WTC11 (cell line): ENCODE data around the gene GNAS. TPM values are rescaled to one million over a fixed set of nuclear protein-coding genes. Genes with fewer than 3 reads are reported as not detected.

Experiments used
- ATAC-seq: fragments of 200-7000 bp; cut with Tn5 transposase; 2 replicates; pipeline ENCODE4 v1.10.0; 2021; ENCODE audit warnings: mild to moderate bottlenecking, moderate library complexity
- CTCF ChIA-PET: fragments of 300-600 bp; sonication (Branson Sonifier 250); formaldehyde crosslinking; loops from one replicate; lab custom pipeline; 2021; ENCODE audit warnings: antibody characterized with exemption; lab: Charles Lee
- POLR2A ChIA-PET: fragments of 350-600 bp; sonication (Branson Sonifier 250); formaldehyde crosslinking; loops from one replicate; lab custom pipeline; 2021; ENCODE audit warnings: antibody characterized with exemption; lab: Charles Lee
- DNase-seq: peaks from one replicate; pipeline ENCODE4 v3.0.0; 2021; ENCODE audit warnings: low spot score
- H3K27ac Mint-ChIP-seq: 2 replicates; pipeline ENCODE4 v1.8.0; 2021; ENCODE audit warnings: mixed read lengths
- H3K27me3 Mint-ChIP-seq: 2 replicates; pipeline ENCODE4 v1.8.0; 2021; ENCODE audit warnings: low read depth, mild to moderate bottlenecking, moderate library complexity, mixed read lengths
- H3K36me3 Mint-ChIP-seq: 2 replicates; pipeline ENCODE4 v1.8.0; 2021; ENCODE audit warnings: mixed read lengths
- H3K4me1 Mint-ChIP-seq: 2 replicates; pipeline ENCODE4 v1.8.0; 2022; ENCODE audit warnings: mixed read lengths
- H3K4me3 Mint-ChIP-seq: 2 replicates; pipeline ENCODE4 v1.8.0; 2021; ENCODE audit warnings: mild to moderate bottlenecking, moderate library complexity, mixed read lengths
- H3K9me3 Mint-ChIP-seq: 2 replicates; pipeline ENCODE4 v1.8.0; 2021; ENCODE audit warnings: mixed read lengths
- ATF3 ChIP-seq: sonication (generic); formaldehyde crosslinking; conservative IDR thresholded peaks from 2 replicates; pipeline ENCODE4 v1.8.1; 2022; ENCODE audit warnings: mild to moderate bottlenecking, missing genetic modification reagents
- CDX4 ChIP-seq: fragments of 250-450 bp; sonication (Bioruptor Pico); IDR thresholded peaks from 2 replicates; pipeline ENCODE4 v1.9.0; 2021; ENCODE audit warnings: moderate library complexity, mild to moderate bottlenecking, inconsistent platforms, borderline replicate concordance
- CREB1 ChIP-seq: sonication (generic); formaldehyde crosslinking; IDR thresholded peaks from 2 replicates; pipeline ENCODE4 v1.8.0; 2023; ENCODE audit warnings: mild to moderate bottlenecking, missing genetic modification reagents
- E2F4 ChIP-seq: sonication (generic); formaldehyde crosslinking; IDR thresholded peaks from 2 replicates; pipeline ENCODE4 v1.8.1; 2022; ENCODE audit warnings: low read depth, mild to moderate bottlenecking, moderate library complexity, missing genetic modification reagents, borderline replicate concordance
- E2F5 ChIP-seq: sonication (generic); formaldehyde crosslinking; IDR thresholded peaks from 2 replicates; pipeline ENCODE4 v1.8.1; 2022; ENCODE audit warnings: mild to moderate bottlenecking, moderate library complexity, missing genetic modification reagents
- FOXP4 ChIP-seq: sonication (generic); formaldehyde crosslinking; IDR thresholded peaks from 2 replicates; pipeline ENCODE4 v1.8.0; 2022; ENCODE audit warnings: mild to moderate bottlenecking, missing genetic modification reagents
- GABPB1 ChIP-seq: sonication (generic); formaldehyde crosslinking; IDR thresholded peaks from 2 replicates; pipeline ENCODE4 v1.8.1; 2023; ENCODE audit warnings: mild to moderate bottlenecking, missing genetic modification reagents
- HMGA2 ChIP-seq: fragments of 250-450 bp; sonication (Bioruptor Pico); IDR thresholded peaks from 2 replicates; pipeline ENCODE4 v1.4.0; 2021; ENCODE audit warnings: mild to moderate bottlenecking, moderate library complexity
- IRF2 ChIP-seq: sonication (generic); formaldehyde crosslinking; IDR thresholded peaks from 2 replicates; pipeline ENCODE4 v1.8.0; 2022; ENCODE audit warnings: low read depth, missing genetic modification reagents, borderline replicate concordance
- RELA ChIP-seq: sonication (generic); formaldehyde crosslinking; IDR thresholded peaks from 2 replicates; pipeline ENCODE4 v1.8.1; 2022; ENCODE audit warnings: missing genetic modification reagents, mild to moderate bottlenecking, borderline replicate concordance
- SP1 ChIP-seq: sonication (generic); formaldehyde crosslinking; conservative IDR thresholded peaks from 2 replicates; pipeline ENCODE4 v1.8.1; 2022; ENCODE audit warnings: missing genetic modification reagents
- USF1 ChIP-seq: sonication (generic); formaldehyde crosslinking; IDR thresholded peaks from 2 replicates; pipeline ENCODE4 v1.8.0; 2022; ENCODE audit warnings: mild to moderate bottlenecking, missing genetic modification reagents
- ZMAT4 ChIP-seq: fragments of 250-450 bp; sonication (Bioruptor Pico); IDR thresholded peaks from 2 replicates; pipeline ENCODE4 v1.9.0; 2021; ENCODE audit warnings: mild to moderate bottlenecking
- ZNF281 ChIP-seq: sonication (generic); formaldehyde crosslinking; IDR thresholded peaks from 2 replicates; pipeline ENCODE4 v1.8.0; 2023; ENCODE audit warnings: mild to moderate bottlenecking, missing genetic modification reagents
- ZNF532 ChIP-seq: fragments of 250-450 bp; sonication (Bioruptor Pico); IDR thresholded peaks from 2 replicates; pipeline ENCODE4 v1.9.0; 2021; ENCODE audit warnings: mild to moderate bottlenecking, borderline replicate concordance
- total RNA-seq: library from RNA; stranded (reverse); gene quantifications from 3 replicates; pipeline ENCODE4 v1.2.3, GENCODE V29; 2021

The GNAS gene
- total RNA-seq, 1 experiment from 2014 or later = 868 TPM

GRCh38 chr20:58918621-58919020, 66.1 kb downstream of the GNAS start (continued):
- TF ChIP-seq ZNF532 (CRISPR knock-in tag) (no peak), SP1 (CRISPR knock-in tag) (no peak)

- ATAC-seq (no peak), DNase-seq (no peak)
- POLR2A ChIA-PET = no interaction called here
- Mint-ChIP-seq H3K27me3 (peaks cover 20% of the 10 kb centered on the region), H3K36me3 (no peaks in the 10 kb centered on the region; the same call in 1 of the 2 replicates), H3K9me3 (peaks cover 9% of the 10 kb centered on the region), H3K4me1 (peaks cover 4% of the 10 kb centered on the region), H3K27ac (no peak overlapping the region), H3K4me3 (no peak overlapping the region)
- CTCF ChIA-PET = no interaction called here
- no peak for TF ChIP-seq GABPB1
- TF ChIP-seq RELA = no peak
- no peak for TF ChIP-seq IRF2 (CRISPR knock-in tag)
- TF ChIP-seq ATF3 = no peak
- no peak for TF ChIP-seq E2F4
- no peak for TF ChIP-seq CDX4 (CRISPR knock-in tag)
- no peak for TF ChIP-seq SP1 (CRISPR knock-in tag)
- no peak for TF ChIP-seq CREB1 (CRISPR knock-in tag)
- TF ChIP-seq ZNF281 (CRISPR knock-in tag) = no peak
- no peak for TF ChIP-seq HMGA2
- TF ChIP-seq ZMAT4 (CRISPR knock-in tag) = no peak
- TF ChIP-seq USF1 = no peak
- TF ChIP-seq E2F5 (CRISPR knock-in tag) = no peak
- no peak for TF ChIP-seq FOXP4 (CRISPR knock-in tag)
Measured at GRCh38 chr20:58921564-58921963, 69.0 kb downstream of the GNAS start.
